Lower leg skin (tissue), 4 donors: Measurements from ENCODE around the gene ZKSCAN8. TPM values are rescaled to one million over a fixed set of nuclear protein-coding genes. Genes with fewer than 3 reads are reported as not detected.
"Not testable (repeated sequence)": the region's sequence is repeated elsewhere in the genome, so short reads cannot be mapped to it uniquely, and the experiment has no call there.

Source experiments
- DNase-seq, 2 donors: peaks; one replicate each; pipeline ENCODE4 v3.0.0-alpha.2; 2019; ENCODE audit warnings: low spot score in 2 of 2
- H3K4me3 ChIP-seq: fragments of 200-600 bp; sonication (generic); 2 replicates; pipeline ENCODE4 v1.5.1; 2017; ENCODE audit warnings: mild to moderate bottlenecking, low read depth; ENCODE audit not compliant: poor library complexity, severe bottlenecking
- POLR2A ChIP-seq, 2 donors: fragments of 450-650 bp; IDR thresholded peaks; one replicate each; pipeline ENCODE4 v1.6.1; 2016 to 2017; ENCODE audit warnings: antibody characterized with exemption in 2 of 2, mild to moderate bottlenecking in 1 of 2, moderate library complexity in 1 of 2
- WGBS, 2 donors: methylation state at CpG; one replicate each; pipeline ENCODE4 v1.1.5; 2018; 5-methylcytosine and 5-hydroxymethylcytosine counted together
- intact Hi-C: fragments of 100-400 bp; cut with DNase I; formaldehyde crosslinking; loops from one replicate; pipeline ENCODE4 v1.15.0; 2023; ENCODE audit warnings: low total_unique reads
- total RNA-seq, 4 donors: library from RNA; depleted of rRNA; stranded (reverse); fragments of >200 nt; gene quantifications; one replicate each; pipeline ENCODE4 v1.1.0, GENCODE V29; 2016
- TF ChIP-seq, protein P1 (sequence below), 3 donors: fragments of 450-650 bp; IDR thresholded peaks; one replicate each; pipeline ENCODE4 v1.5.1; 2016; ENCODE audit warnings: antibody characterized with exemption in 3 of 3, mild to moderate bottlenecking in 3 of 3, moderate library complexity in 2 of 3

Gene ZKSCAN8
- total RNA-seq, 4 donors from 2014 or later, result 10.5 to 16.5 (median 11.3) TPM

DNA sequence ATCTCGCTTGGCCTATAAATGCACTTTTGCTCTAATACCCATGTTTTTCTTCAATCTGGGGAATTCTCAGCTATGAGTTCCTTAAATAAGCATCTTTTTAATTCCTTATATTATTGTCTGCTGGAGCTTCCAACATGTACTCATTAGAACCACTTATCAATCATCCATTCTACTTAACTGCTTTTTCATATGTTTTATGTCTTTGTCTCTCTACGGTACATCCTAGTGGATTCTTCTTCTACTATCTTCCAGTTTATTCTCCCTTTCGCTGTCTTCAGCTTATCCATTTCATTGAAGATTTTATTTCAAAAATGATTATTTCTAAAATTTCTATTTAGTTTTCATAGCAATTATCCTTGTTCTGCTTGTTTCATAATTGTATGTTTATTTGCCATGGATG is 29.7 kb upstream of the ZKSCAN8 start:
- TF ChIP-seq POLR2A (IDR thresholded peaks at IDR 0.05), result no peak
- no peak overlapping the region for H3K4me3 ChIP-seq
- DNase-seq, result no peak
- intact Hi-C loops, result no loop called here
- 75 to 93% methylated on average over 3 of the region's 3 CpGs for WGBS, 2 donors

DNA sequence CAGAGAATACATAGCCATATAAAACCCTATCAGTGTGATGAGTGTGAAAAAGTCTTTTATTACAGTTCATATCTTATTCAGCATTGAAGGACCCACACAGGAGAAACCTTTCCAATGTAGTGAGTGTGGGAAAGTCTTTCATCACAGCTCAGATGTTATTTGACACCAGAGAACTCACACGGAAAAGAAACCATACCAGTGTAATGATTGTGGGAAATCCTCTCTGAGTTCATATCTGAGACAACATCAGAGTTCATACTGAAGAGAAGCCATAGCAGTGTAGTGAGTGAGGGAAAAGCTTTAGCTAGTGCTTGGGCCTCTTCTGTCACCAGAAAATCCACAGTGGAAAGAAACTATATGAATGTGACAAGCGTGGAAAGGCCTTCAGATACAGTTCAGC is 25.9 kb upstream of the ZKSCAN8 start:
- no peak overlapping the region for H3K4me3 ChIP-seq
- intact Hi-C loops, result no loop called here
- DNase-seq, result no peak
- WGBS, 2 donors, result 73 to 88% methylated on average over 2 of the region's 2 CpGs
- TF ChIP-seq, protein P1, sequence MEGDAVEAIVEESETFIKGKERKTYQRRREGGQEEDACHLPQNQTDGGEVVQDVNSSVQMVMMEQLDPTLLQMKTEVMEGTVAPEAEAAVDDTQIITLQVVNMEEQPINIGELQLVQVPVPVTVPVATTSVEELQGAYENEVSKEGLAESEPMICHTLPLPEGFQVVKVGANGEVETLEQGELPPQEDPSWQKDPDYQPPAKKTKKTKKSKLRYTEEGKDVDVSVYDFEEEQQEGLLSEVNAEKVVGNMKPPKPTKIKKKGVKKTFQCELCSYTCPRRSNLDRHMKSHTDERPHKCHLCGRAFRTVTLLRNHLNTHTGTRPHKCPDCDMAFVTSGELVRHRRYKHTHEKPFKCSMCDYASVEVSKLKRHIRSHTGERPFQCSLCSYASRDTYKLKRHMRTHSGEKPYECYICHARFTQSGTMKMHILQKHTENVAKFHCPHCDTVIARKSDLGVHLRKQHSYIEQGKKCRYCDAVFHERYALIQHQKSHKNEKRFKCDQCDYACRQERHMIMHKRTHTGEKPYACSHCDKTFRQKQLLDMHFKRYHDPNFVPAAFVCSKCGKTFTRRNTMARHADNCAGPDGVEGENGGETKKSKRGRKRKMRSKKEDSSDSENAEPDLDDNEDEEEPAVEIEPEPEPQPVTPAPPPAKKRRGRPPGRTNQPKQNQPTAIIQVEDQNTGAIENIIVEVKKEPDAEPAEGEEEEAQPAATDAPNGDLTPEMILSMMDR (IDR thresholded peaks at IDR 0.05), result no peak
- TF ChIP-seq POLR2A (IDR thresholded peaks at IDR 0.05), result no peak

DNA sequence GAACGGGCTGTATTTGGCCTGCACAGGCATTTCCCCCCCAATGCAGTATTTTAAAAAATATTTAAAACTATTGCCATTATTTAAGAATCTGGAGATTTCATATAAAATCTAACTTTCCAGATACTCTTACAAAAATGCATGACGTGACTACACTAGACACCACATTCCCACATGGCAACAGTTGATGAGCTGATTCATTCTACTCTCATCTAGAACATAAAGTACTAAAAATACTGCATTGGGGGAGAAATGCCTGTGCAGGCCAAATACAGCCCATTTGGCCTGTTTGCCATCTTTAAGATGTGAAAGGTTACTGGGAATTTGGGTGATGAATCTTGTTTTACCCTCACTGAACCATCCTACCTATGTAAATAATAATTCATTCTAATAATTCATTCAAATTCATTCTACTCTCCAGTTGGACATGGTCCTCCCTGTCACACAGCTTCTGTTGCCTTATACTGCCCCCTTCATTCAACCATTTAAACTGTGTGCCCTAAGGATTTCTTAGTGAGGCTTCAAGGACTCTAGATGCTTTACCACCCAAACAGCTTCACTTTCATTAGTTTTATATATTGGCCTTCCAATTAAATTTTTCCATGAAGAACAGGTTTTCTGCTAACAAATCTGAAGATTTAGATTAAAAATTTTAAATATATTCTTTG is 24.2 kb upstream of the ZKSCAN8 start:
- no peak overlapping the region for H3K4me3 ChIP-seq
- DNase-seq, result no peak
- intact Hi-C loops, result no loop called here
- no peak for TF ChIP-seq POLR2A (IDR thresholded peaks at IDR 0.05)
- TF ChIP-seq, protein P1 (IDR thresholded peaks at IDR 0.05), result no peak
- 92 to 93% methylated on average over 2 of the region's 2 CpGs for WGBS, 2 donors

DNA sequence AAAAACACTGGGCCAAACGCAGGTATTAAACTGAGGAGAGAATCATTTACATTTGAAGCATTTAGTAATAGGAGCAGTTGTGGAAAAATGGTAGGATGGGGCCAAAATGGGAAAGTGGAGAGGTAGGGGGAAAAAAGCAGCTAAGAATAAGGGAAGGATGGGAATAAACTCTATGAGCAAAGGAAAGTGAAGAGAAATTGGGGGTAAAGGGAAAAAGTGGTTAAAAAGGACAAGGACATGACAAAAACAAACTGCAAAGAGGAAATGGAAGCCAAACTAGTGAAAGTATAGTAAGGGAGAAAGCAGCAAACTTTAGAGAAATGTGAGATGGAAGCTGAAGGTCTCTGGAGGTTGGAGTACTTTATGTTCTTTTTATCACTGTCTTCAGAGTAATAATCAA is 23.5 kb upstream of the ZKSCAN8 start:
- no peak overlapping the region for H3K4me3 ChIP-seq
- intact Hi-C loops, result no loop called here
- DNase-seq, result no peak
- no peak for TF ChIP-seq POLR2A (IDR thresholded peaks at IDR 0.05)
- TF ChIP-seq, protein P1 (IDR thresholded peaks at IDR 0.05), result no peak
- WGBS, 2 donors, result 70 to 82% methylated on average over 1 of the region's 1 CpG

DNA sequence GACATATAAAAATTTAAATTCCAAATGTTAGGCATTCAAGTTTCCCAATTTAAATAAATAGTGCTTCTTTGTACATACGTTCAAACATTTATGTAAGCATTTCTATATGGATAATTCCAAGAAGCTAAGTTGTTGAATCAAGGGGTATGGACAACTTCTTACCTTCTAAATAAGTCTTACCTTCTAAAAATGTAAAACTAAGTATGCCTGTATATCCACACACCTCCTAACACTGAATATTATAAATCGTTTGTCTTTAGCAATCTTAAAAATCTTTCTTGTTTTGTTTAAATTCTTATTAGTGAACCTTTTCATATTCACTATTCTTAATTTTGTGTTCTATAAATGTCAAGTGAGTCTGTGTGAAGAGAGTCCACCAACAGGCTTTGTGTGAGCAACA is 19.8 kb upstream of the ZKSCAN8 start:
- no peak for DNase-seq
- H3K4me3 ChIP-seq, result no peak overlapping the region
- TF ChIP-seq POLR2A (IDR thresholded peaks at IDR 0.05), result no peak
- TF ChIP-seq, protein P1 (IDR thresholded peaks at IDR 0.05), result no peak
- intact Hi-C loops, result no loop called here
- 90 to 93% methylated on average over 2 of the region's 2 CpGs for WGBS, 2 donors

DNA sequence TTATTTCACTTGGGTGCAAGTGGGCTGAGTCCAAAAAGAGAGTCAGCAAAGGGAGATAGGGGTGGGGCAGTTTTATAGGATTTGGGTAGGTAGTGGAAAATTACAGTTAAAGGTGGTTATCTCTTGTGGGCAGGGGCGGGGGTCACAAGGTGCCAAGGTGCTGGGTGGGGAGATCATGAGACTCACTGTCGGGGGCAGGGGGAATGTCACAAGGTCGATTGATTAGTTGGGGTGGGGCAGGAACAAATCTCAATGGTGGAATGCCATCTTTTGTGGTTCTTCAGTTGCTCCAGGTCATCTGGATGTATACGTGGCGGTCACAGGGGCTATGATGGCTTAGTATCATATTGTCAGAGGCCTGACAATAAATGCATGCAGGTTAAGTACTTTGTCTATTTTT is 19.4 kb upstream of the ZKSCAN8 start:
- H3K4me3 ChIP-seq, intact Hi-C loops, DNase-seq: not testable (repeated sequence)
- 92 to 95% methylated on average over 5 of the region's 5 CpGs for WGBS, 2 donors

DNA sequence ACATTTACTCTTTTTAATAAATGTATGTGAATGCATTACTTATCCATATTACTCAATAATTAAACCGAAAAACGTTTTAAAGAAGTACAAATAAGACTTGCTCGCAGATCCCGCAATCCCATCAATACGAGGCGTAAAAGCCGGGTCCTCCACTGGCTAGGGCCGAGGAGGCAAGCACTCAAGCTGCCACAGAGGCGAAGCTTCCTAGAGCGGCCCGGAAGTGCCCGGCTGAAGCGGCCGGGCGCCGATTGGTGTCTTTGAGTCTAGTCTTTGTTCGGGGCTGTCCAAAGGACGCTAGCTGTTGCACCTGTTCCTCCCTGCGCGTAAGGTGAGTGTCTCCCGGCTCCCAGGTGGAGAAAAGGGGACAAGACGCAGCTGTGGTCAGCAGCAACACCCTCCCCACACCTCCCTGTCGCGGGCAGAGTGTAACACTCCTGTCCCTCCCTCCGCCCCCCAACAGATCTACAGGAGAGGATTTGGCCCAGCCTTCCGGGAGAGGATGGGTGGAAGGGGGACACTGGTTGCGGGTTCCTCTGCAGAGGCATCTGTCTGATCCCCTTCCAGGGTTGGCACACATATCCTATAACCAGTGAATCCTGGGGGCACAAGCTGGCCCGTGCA is 17.2 kb upstream of the ZKSCAN8 start, which contains the start of gene ZSCAN16:
TSS of gene ZSCAN16 (plus strand) at position 260 of the 621 bp plus-strand sequence. CDS start 835 bp downstream, outside the sequence.
- DNase-seq, result peak; percentile 59 to 94

More for the DNA sequence above, 17.2 kb upstream of the ZKSCAN8 start, which contains the start of gene ZSCAN16:
- peak within 1 kb of the TSS; percentile 56 for H3K4me3 ChIP-seq
- intact Hi-C loops, result no loop called here
- TF ChIP-seq POLR2A (IDR thresholded peaks at IDR 0.05), result no peak
- TF ChIP-seq, protein P1 (IDR thresholded peaks at IDR 0.05), result no peak
- WGBS, 2 donors, result 0% methylated on average over 28 of the region's 28 CpGs
